ENCODE results near the gene NR3C1.

NR3C1 gene

GRCh38 chr5:143397302-143398052 lies 6.0 kb downstream of the NR3C1 start:
- no peaks in the 10 kb centered on the region for H3K27me3 Mint-ChIP-seq (ENCODE audit: low read depth)
- H3K27ac Mint-ChIP-seq = no peak overlapping the region
- peaks cover 44% of the 10 kb centered on the region for H3K36me3 Mint-ChIP-seq (ENCODE audit: low read depth)
- no peaks in the 10 kb centered on the region for H3K9me3 Mint-ChIP-seq
- H3K4me3 Mint-ChIP-seq = peak overlapping the region; percentile 31
- H3K4me1 Mint-ChIP-seq (ENCODE audit: low read depth) = peaks cover 72% of the 10 kb centered on the region

- peaks cover 67% of the 10 kb centered on the region for H3K4me1 Mint-ChIP-seq (ENCODE audit: low read depth)
- no peaks in the 10 kb centered on the region for H3K27me3 Mint-ChIP-seq (ENCODE audit: low read depth)
- H3K27ac Mint-ChIP-seq = no peak overlapping the region
- H3K4me3 Mint-ChIP-seq = peak overlapping the region; percentile 75
- H3K9me3 Mint-ChIP-seq = no peaks in the 10 kb centered on the region
- peaks cover 38% of the 10 kb centered on the region for H3K36me3 Mint-ChIP-seq (ENCODE audit: low read depth)
These were observed 7.0 kb downstream of the NR3C1 start for GRCh38 chr5:143396353-143396940.

- no peak overlapping the region for H3K27ac Mint-ChIP-seq
- H3K4me1 Mint-ChIP-seq (ENCODE audit: low read depth) = peaks cover 62% of the 10 kb centered on the region
- H3K4me3 Mint-ChIP-seq = peak overlapping the region; percentile 75
- no peaks in the 10 kb centered on the region for H3K27me3 Mint-ChIP-seq (ENCODE audit: low read depth)
- H3K36me3 Mint-ChIP-seq (ENCODE audit: low read depth) = peaks cover 34% of the 10 kb centered on the region
- no peaks in the 10 kb centered on the region for H3K9me3 Mint-ChIP-seq
These were observed 7.7 kb downstream of the NR3C1 start for GRCh38 chr5:143395638-143396352.

- no peaks in the 10 kb centered on the region for H3K27me3 Mint-ChIP-seq (ENCODE audit: low read depth)
- no peak overlapping the region for H3K27ac Mint-ChIP-seq
- peaks cover 49% of the 10 kb centered on the region for H3K4me1 Mint-ChIP-seq (ENCODE audit: low read depth)
- H3K36me3 Mint-ChIP-seq (ENCODE audit: low read depth) = peaks cover 18% of the 10 kb centered on the region
- H3K9me3 Mint-ChIP-seq = no peaks in the 10 kb centered on the region
- no peak overlapping the region for H3K4me3 Mint-ChIP-seq
These were observed 10.0 kb downstream of the NR3C1 start for GRCh38 chr5:143393524-143393923.

GRCh38 chr5:143390941-143391340 lies 12.5 kb downstream of the NR3C1 start:
- no peak overlapping the region for H3K4me3 Mint-ChIP-seq
- H3K27ac Mint-ChIP-seq = no peak overlapping the region
- peaks cover 29% of the 10 kb centered on the region for H3K36me3 Mint-ChIP-seq (ENCODE audit: low read depth)
- peaks cover 47% of the 10 kb centered on the region for H3K4me1 Mint-ChIP-seq (ENCODE audit: low read depth)
- H3K27me3 Mint-ChIP-seq (ENCODE audit: low read depth) = no peaks in the 10 kb centered on the region
- H3K9me3 Mint-ChIP-seq = peaks cover 13% of the 10 kb centered on the region

GRCh38 chr5:143390258-143390657 lies 13.2 kb downstream of the NR3C1 start:
- H3K27ac Mint-ChIP-seq = no peak overlapping the region

GRCh38 chr5:143386725-143387124 lies 16.8 kb downstream of the NR3C1 start:
- Mint-ChIP-seq H3K9me3 (peaks cover 34% of the 10 kb centered on the region), H3K4me3 (no peak overlapping the region), H3K27me3 (ENCODE audit: low read depth) (no peaks in the 10 kb centered on the region), H3K27ac (no peak overlapping the region), H3K4me1 (ENCODE audit: low read depth) (peaks cover 38% of the 10 kb centered on the region), H3K36me3 (ENCODE audit: low read depth) (peaks cover 55% of the 10 kb centered on the region)

More at GRCh38 chr5:143390258-143390657, 13.2 kb downstream of the NR3C1 start:
- Mint-ChIP-seq H3K27me3 (ENCODE audit: low read depth) (no peaks in the 10 kb centered on the region), H3K9me3 (peaks cover 19% of the 10 kb centered on the region), H3K4me1 (ENCODE audit: low read depth) (peaks cover 44% of the 10 kb centered on the region), H3K36me3 (ENCODE audit: low read depth) (peaks cover 33% of the 10 kb centered on the region), H3K4me3 (no peak overlapping the region)

GRCh38 chr5:143384865-143385657 lies 18.4 kb downstream of the NR3C1 start:
- Mint-ChIP-seq H3K9me3 (peaks cover 34% of the 10 kb centered on the region), H3K27ac (no peak overlapping the region), H3K4me1 (ENCODE audit: low read depth) (peaks cover 39% of the 10 kb centered on the region), H3K27me3 (ENCODE audit: low read depth) (no peaks in the 10 kb centered on the region), H3K4me3 (no peak overlapping the region), H3K36me3 (ENCODE audit: low read depth) (peaks cover 62% of the 10 kb centered on the region)

- H3K9me3 Mint-ChIP-seq = peaks cover 34% of the 10 kb centered on the region
- no peak overlapping the region for H3K27ac Mint-ChIP-seq
- H3K36me3 Mint-ChIP-seq (ENCODE audit: low read depth) = peaks cover 65% of the 10 kb centered on the region
- H3K4me3 Mint-ChIP-seq = no peak overlapping the region
- no peaks in the 10 kb centered on the region for H3K27me3 Mint-ChIP-seq (ENCODE audit: low read depth)
- peaks cover 40% of the 10 kb centered on the region for H3K4me1 Mint-ChIP-seq (ENCODE audit: low read depth)
These were observed 19.5 kb downstream of the NR3C1 start for GRCh38 chr5:143383988-143384387.

- H3K4me3 Mint-ChIP-seq = no peak overlapping the region
- peaks cover 37% of the 10 kb centered on the region for H3K36me3 Mint-ChIP-seq (ENCODE audit: low read depth)
- H3K27ac Mint-ChIP-seq = no peak overlapping the region
- peaks cover 34% of the 10 kb centered on the region for H3K4me1 Mint-ChIP-seq (ENCODE audit: low read depth)
- H3K9me3 Mint-ChIP-seq = peaks cover 8% of the 10 kb centered on the region
- H3K27me3 Mint-ChIP-seq (ENCODE audit: low read depth) = no peaks in the 10 kb centered on the region
These were observed 23.9 kb downstream of the NR3C1 start for GRCh38 chr5:143379606-143380005.

- no peak overlapping the region for H3K27ac Mint-ChIP-seq
- peaks cover 32% of the 10 kb centered on the region for H3K4me1 Mint-ChIP-seq (ENCODE audit: low read depth)
- H3K9me3 Mint-ChIP-seq = no peaks in the 10 kb centered on the region
- H3K4me3 Mint-ChIP-seq = no peak overlapping the region
- H3K27me3 Mint-ChIP-seq (ENCODE audit: low read depth) = no peaks in the 10 kb centered on the region
- peaks cover 21% of the 10 kb centered on the region for H3K36me3 Mint-ChIP-seq (ENCODE audit: low read depth)
These were observed 26.3 kb downstream of the NR3C1 start for GRCh38 chr5:143376911-143377813.

GRCh38 chr5:143376195-143376779 lies 27.2 kb downstream of the NR3C1 start:
- no peaks in the 10 kb centered on the region for H3K9me3 Mint-ChIP-seq
- H3K4me1 Mint-ChIP-seq (ENCODE audit: low read depth) = peaks cover 27% of the 10 kb centered on the region
- H3K4me3 Mint-ChIP-seq = no peak overlapping the region
- H3K36me3 Mint-ChIP-seq (ENCODE audit: low read depth) = peaks cover 20% of the 10 kb centered on the region
- no peaks in the 10 kb centered on the region for H3K27me3 Mint-ChIP-seq (ENCODE audit: low read depth)
- no peak overlapping the region for H3K27ac Mint-ChIP-seq

GRCh38 chr5:143374496-143375217 lies 28.8 kb downstream of the NR3C1 start:
- Mint-ChIP-seq H3K27me3 (ENCODE audit: low read depth) (no peaks in the 10 kb centered on the region), H3K36me3 (ENCODE audit: low read depth) (peaks cover 20% of the 10 kb centered on the region), H3K4me1 (ENCODE audit: low read depth) (peaks cover 21% of the 10 kb centered on the region), H3K9me3 (no peaks in the 10 kb centered on the region), H3K27ac (no peak overlapping the region), H3K4me3 (no peak overlapping the region)
